GM18907 (cell line): ENCODE data around the gene GLDC.
"Not testable (repeated sequence)": the region's sequence is repeated elsewhere in the genome, so short reads cannot be mapped to it uniquely, and the experiment has no call there.

Experiments used
- ATAC-seq: cut with Tn5 transposase; IDR thresholded peaks from one replicate; pipeline ENCODE4 v1.9.1; 2021; ENCODE audit warnings: mild to moderate bottlenecking, moderate library complexity; ENCODE audit not compliant: unreplicated experiment

Gene GLDC

GRCh38 chr9:6622784-6623183 lies 22.7 kb downstream of the GLDC start:
- ATAC-seq, result not testable (repeated sequence)

DNA sequence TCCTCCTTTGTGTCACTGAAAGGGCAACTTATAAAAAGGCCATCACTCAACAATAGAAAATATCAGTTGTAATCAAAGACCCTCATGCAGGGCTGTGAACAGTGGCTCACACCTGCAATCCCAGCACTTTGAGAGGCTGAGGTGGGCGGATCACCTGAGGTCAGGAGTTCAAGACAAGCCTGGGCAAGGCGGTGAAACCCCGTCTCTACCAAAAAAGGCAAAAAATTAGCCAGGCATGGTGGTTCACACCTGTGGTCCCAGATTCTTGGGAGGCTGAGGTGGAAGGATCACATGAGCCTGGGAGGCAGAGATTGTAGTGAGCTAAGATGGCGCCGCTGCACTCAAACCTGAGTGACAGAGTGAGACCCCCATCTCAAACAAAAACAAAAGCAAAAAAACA lies 24.7 kb downstream of the GLDC start:
- no peak for ATAC-seq

GRCh38 chr9:6620353-6620752 lies 25.2 kb downstream of the GLDC start:
- no peak for ATAC-seq

DNA sequence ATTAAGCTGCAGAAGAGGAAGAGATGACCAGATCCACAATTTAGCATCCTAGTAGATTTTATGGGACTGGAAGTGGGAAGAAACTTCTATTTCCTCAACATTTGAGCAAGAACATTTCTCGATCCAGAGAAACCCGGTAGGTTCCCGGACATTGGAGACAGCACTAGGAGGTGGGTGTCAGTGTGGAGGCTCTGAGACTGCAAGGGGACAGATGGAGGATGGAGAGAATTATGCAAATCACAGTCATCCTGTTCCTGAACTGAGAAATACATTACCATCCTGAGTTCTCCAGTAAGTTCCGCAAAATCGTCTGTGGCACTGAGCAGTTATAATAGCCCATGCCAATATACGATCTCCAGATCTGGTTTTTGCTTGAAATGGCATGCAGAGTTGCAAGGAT lies 25.6 kb downstream of the GLDC start:
- no peak for ATAC-seq

- no peak for ATAC-seq
These were observed 28.5 kb downstream of the GLDC start for GRCh38 chr9:6616951-6617602.

DNA sequence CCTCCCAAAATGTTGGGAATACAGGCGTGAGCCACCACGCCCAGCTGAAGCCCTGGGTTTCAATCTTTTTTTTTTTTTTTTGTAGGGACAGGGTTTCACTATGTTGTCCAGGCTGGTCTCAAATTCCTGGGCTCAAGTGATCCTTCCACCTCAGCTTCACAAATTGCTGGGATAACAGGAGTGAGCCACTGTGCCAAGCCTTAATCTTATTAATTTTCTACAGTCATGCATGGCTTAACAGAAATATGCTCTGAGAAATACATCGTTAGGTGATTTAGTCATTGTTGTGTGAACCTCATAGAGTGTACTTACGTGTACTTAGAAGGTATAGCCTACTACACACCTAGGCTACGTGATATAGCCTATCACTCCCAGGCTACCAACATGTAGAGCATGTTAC lies 31.0 kb downstream of the GLDC start:
- ATAC-seq, result no peak

GRCh38 chr9:6611865-6612264 lies 33.7 kb downstream of the GLDC start:
- ATAC-seq, result no peak

- ATAC-seq, result no peak
These were observed 35.5 kb downstream of the GLDC start for GRCh38 chr9:6610073-6610472.

DNA sequence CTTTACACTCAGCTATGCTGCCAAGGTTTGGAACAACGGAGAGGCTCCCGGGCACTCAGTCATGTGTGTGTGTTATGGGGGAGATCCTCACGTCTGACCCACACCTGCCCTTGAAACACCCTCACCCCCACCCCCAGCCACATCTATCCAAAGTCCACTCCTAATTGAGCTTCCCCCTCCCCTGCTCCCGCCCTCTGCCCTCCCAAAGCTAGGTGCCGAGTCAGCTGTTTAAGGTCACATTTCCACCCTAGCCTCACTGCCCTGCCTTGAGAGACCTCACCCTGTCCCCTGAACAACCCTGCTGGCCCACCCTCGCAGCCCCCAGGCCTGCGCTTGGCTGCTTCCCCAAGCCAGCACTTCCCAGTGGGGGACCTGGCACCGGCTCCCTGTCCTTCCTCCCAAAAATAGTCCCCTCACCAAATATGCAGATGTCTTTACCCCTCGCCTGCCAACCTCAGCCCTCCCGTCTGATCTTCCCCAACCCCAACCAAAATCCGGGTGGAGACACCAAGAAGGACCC lies 36.0 kb downstream of the GLDC start:
- ATAC-seq, result no peak

DNA sequence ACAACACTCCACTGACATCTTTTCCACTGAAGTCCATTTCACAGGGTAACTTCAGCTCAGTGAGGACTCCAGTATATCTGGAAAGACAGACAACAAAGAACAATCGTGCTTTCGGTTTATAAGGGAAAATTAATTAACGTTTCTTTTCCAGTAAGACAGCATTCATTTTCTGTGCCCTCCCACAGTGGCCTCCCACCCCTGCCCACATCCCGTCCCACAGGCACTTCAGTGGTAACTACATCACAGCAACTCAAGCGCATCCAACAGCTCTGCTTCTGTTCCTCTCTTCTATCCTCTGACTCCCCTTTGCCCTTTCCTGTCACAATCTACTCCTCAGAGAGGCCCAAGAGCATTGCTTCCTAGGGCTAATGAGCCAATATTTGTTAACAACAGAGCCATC lies 40.3 kb downstream of the GLDC start:
- ATAC-seq, result peak; percentile 89

DNA sequence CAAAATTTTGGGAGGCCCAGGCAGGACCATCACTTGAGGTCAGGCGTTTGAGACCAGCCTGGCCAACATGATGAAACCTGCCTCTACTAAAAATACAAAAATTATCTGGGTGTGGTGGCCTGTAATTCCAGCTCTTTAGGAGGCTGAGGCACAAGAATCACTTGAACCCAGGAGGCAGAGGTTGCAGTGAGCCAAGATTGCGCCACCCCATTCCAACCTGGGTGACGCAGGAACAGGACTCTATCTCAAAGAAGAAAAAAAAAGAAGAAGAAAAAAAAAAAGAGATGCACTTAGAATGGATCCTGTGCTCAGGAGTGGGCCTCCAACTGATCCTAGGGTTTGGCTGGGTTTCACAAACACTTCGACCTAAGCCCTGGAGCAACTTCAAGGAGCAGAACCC lies 45.1 kb downstream of the GLDC start:
- ATAC-seq, result no peak

GRCh38 chr9:6600006-6600405 lies 45.5 kb downstream of the GLDC start:
- no peak for ATAC-seq

DNA sequence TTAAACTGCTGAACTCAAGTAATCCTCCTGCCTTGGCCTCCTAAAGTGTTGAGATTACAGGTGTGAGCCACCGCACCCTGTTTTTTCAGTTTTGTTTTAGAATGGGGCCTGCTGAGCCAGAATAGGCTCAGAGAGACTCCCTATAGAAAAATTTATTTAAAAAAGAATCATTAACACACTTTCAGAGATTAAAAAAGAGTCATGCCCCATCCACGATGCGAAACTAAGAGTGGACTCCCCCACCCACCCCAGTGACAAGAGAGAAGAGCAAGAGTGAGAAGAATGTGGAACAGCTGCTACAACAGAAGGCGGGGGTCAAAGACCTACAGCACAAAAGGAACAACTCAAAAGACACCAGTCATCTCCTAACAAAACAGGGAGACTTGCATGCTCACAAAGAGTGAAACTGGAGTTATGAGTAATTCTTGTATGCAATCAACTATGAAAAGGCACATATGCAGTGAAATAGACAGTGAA lies 47.2 kb downstream of the GLDC start:
- ATAC-seq, result peak; percentile 97

DNA sequence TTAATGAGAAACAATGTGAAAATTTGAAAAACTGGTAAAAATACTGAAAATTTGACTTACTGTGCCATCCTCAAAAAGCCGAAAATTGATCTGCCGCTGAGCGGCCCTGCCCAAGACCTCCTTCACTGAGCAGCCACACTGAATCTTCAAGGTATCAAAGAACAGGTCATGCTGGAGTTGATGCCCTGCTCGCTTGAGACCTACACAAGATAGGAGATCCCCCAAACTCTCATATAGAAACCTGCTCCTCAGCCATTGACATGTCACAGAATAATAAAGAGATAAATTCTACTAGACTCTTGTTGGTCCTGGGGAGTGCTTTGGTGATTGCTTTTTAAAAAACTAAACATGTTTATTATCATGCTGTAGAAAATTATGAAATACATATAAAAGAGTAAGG lies 52.7 kb downstream of the GLDC start:
- no peak for ATAC-seq

GRCh38 chr9:6592231-6592630 lies 53.3 kb downstream of the GLDC start:
- no peak for ATAC-seq

DNA sequence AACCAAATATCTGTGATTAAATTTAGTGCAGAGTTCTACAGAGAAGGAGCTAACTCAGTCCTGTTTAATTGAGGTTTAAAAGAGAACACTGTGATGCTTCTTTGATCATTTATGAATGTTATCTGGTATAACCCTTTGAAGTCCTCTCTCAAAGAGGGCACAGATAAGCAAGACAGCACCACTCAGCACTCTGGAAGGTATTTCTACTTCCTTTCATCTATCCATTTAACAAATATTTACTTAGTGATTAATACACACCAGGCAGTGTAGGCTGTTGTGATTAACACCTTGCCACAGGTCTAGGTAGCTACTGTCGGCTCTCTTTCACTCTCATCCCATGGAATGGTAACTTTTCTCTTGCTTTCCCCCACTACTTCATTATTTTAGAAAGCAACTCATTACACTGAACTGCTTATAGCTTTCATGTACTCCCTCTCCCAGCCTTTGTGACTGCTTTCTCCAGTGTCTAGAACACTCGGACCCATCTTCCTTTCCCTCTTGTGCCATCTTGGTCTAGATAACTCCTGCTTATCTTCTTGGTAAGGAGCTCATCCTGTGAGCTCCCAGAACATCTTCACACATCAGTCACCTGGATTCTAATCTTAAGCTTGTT lies 54.7 kb downstream of the GLDC start:
- ATAC-seq, result no peak

- no peak for ATAC-seq
These were observed 55.2 kb downstream of the GLDC start for GRCh38 chr9:6590334-6590733.

DNA sequence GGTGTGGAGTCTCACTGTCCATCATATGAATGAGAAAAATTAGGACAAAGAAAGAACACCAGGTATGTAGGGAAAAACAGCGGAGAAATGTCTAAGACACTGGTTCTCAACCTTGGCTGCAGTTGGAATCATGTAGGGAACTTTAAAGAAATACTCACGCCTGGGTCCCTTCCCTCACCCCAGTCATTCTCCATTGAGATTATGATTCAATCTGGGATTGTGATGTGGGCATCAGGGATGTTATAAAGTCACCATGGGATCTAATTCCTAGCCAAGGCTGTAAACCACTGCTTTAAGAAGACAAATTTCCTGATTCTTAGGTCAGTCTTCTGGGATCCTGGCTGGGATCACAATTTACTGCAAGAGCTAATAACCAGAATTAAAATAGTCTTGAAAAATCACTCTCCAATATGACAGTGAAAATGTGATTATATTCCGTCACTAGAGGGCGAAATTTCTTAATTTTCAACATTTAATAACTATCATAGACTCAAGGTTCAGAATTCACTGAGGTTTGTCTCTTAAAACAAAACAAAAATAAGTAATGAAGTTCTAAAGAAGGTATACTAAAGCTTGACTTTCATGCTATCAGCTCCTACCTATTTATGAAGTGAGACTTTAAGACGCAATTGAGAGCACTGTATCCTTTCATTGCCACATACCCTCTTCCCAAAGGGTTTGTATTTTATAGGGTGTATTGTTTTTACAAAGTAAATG lies 60.5 kb downstream of the GLDC start:
- ATAC-seq, result peak; percentile 42

GRCh38 chr9:6581253-6581652 lies 64.3 kb downstream of the GLDC start:
- ATAC-seq, result no peak

DNA sequence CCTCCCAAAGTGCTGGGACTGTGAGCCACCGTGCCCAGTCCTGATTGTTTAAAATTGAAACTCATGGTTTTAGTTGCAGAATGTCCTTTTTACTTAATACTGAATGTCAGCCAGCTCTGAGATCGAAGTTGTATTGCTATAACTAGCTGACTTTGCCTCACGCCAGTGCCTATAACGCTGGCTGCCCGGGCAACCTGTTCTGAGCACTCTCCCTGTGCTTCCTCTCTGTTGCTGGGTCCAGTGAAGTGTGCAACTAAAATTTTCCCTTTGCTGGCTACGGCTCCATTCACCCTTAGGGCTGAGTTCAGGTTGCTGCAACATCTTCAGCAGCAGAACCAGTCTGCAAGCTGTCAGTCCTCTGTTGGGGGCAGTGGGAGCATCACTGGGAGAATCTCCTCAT lies 65.9 kb downstream of the GLDC start:
- ATAC-seq, result no peak

GRCh38 chr9:6576987-6577386 lies 68.5 kb downstream of the GLDC start:
- no peak for ATAC-seq
